Neural progenitor cell (in vitro differentiated cells): ENCODE results near the gene CDR2L.

Experiments
- EZH2 ChIP-seq: fragments of 200-600 bp; sonication (generic); IDR thresholded peaks from 2 replicates; pipeline ENCODE4 v1.6.1; 2017; ENCODE audit warnings: antibody characterized with exemption, mild to moderate bottlenecking, moderate library complexity
- EZH2phosphoT487 ChIP-seq: fragments of 200-600 bp; sonication (generic); IDR thresholded peaks from 2 replicates; pipeline ENCODE4 v1.6.1; 2017; ENCODE audit warnings: antibody characterized with exemption
- TF ChIP-seq, protein P1 (sequence below): fragments of 200-600 bp; sonication (generic); IDR thresholded peaks from 2 replicates; pipeline ENCODE4 v1.5.1; 2017; ENCODE audit warnings: antibody characterized with exemption, mild to moderate bottlenecking

DNA sequence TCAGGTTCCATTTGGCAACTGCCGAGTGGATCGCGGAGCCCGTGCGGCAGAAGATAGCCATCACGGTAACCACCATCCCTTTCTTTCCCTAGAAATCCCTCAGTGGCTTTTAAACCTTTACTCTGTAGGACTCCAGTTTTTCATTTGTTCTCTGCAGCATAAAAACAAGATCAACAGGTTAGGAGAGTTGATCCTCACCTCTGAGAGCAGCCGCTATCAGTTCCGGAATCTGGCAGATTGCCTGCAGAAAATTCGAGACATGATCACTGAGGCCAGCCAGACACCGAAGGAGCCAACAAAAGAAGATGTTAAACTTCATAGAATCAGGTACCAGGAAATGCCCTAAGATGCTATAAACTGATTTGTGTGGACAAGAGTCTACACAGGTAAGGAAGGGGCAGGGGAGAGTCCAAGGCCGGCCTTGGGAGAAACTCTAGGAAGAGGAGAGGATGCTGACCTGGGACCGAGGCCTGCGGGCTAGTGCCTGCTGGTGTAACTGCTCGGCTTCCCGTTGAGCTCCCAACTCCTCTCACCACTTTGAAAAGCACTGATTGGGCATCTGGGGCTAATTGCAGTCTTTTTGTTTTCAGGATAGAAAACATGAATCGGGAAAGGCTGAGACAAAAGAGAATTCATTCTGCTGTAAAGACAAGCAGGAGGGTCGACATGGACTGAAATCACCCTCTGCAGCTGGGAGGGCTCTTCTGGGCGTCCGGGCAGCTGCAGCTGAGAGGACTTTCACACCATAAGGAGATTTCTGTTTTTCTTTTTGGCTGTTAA, 33.1 kb downstream of the CDR2L start:
- TF ChIP-seq, protein P1, sequence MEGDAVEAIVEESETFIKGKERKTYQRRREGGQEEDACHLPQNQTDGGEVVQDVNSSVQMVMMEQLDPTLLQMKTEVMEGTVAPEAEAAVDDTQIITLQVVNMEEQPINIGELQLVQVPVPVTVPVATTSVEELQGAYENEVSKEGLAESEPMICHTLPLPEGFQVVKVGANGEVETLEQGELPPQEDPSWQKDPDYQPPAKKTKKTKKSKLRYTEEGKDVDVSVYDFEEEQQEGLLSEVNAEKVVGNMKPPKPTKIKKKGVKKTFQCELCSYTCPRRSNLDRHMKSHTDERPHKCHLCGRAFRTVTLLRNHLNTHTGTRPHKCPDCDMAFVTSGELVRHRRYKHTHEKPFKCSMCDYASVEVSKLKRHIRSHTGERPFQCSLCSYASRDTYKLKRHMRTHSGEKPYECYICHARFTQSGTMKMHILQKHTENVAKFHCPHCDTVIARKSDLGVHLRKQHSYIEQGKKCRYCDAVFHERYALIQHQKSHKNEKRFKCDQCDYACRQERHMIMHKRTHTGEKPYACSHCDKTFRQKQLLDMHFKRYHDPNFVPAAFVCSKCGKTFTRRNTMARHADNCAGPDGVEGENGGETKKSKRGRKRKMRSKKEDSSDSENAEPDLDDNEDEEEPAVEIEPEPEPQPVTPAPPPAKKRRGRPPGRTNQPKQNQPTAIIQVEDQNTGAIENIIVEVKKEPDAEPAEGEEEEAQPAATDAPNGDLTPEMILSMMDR = no peak
- no peak for TF ChIP-seq EZH2phosphoT487
- no peak for TF ChIP-seq EZH2
